Glomerular visceral epithelial cell (primary cell): ENCODE measurements around the gene MTHFD1L.
A peak's percentile ranks its signal among the peaks of the same experiment; 100 is the strongest.

Source experiments
- DNase-seq: peaks from one replicate; pipeline ENCODE4 v3.0.0-alpha.2; 2016; ENCODE audit errors: extremely low spot score

MTHFD1L gene

DNA sequence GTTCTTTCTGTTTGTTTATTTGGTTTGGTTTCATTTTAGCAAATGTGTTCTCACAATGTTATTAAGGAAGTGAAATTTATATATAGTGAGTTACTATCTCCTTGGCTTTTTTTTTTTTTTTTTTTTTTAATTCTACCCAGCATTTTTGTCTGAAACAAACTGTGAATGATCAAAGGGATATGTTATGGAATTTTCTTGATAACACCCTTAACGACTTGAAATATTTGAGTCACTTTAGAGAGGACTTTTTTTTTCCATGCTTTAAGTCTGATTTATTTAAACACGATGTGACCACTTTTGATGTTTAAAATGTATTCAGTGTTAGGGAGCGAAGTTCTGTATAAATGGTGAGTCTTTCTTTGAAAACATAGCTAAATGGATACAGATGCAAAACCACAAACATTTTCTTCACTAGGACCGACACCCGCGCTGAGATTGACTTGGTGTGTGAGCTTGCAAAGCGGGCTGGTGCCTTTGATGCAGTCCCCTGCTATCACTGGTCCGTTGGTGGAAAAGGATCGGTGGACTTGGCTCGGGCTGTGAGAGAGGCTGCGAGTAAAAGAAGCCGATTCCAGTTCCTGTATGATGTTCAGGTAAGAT, 149.7 kb downstream of the MTHFD1L start:
- no peak for DNase-seq

- DNase-seq, result no peak
Measured at GRCh38 chr6:151016107-151016506, 150.6 kb downstream of the MTHFD1L start.

DNA sequence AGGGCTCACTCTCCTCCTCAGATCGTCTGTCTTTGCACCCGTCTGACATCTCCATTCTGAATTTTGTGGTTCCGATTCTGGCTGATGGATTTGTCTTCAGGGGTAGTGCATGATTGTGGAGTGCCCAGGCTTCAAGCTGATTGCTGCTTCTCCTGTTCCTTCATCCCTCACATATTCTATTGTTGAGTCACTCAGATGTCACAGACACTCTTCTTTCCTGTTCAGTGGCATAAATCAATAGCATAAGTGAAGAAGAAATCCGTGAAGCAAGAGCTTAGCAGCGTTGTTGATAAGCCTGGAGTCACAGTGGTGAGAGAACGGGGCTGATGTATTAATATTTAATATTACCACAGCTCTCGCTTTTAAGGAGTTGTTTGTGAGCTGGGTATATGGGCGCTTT, 152.5 kb downstream of the MTHFD1L start:
- peak; percentile 54 for DNase-seq

GRCh38 chr6:151018911-151019782, 153.6 kb downstream of the MTHFD1L start:
- no peak for DNase-seq

DNA sequence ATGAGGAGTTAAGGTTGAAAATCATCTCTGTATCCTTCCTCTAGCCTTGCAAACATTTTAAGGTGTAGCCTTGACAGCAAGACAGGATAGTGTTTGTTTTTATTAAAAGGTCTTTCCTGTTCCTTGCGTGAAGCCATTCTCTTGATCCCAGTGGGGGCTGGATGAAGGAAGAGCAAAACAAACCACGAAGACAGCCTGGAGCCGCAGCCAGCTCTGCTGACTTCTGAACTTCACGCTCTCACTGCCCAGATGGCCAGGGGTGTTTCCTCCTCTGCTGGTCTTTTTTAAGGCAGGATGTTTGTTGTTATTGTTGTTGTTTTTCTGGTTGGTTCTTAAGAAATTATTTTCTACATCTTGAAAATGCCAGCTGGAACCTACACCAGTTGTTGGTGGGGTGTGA, 156.4 kb downstream of the MTHFD1L start:
- no peak for DNase-seq

DNA sequence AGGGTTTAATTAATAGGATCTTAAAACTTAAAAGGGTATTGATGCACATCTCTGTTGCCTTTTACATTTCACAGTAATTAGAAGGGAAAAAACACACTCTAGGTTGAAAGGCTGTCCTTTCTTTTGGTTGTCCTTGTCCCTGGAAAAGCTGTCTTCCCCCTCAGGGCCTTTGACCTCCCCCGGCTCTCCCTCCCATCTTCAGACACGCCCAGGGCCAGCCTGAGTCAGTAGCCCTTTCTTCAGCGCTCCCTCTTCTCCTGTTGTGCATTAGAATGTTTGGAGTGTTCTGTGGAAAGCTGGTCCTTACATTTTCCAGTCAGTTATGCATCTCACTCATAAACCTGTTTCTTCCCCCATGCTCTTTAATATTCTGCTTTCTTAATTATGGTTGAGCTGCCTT, 157.0 kb downstream of the MTHFD1L start:
- DNase-seq, result no peak

GRCh38 chr6:151023342-151023741, 157.8 kb downstream of the MTHFD1L start:
- no peak for DNase-seq

DNA sequence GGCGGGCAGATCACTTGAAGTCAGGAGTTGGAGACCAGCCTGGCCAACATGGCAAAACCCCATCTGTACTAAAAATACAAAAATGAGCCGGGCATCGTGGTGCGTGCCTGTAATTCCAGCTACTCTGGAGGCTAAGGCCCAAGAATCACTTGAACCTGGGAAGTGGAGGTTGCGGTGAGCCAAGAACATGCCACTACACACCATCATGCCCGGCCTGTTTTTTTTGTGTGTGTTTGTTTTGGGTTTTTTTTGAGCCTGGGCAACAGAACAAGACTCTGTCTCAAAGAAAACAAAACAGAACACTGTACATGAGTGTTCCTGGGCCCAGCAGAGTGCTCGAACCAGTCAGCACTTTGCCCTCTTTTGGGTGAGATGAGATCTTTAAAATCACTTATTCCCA, 159.1 kb downstream of the MTHFD1L start:
- DNase-seq, result no peak

DNA sequence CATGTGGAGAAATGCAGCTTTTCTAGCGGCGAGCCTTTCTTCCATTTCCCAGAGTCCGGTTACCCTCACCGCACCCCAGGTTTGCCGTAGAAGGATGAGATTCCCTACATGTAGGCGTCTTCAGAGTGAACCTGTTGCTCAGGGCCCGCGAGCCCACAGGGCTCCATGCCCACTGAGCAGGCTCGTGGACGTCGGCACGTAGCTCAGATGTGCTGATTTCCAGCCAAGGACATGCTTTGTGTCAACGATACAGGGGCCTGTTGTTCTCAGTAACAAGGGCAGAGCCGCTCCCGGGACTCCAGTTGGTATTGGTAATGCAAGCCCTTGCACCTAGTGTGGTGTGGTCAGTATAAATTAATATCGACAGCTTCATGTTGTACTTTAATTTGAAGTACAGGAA, 159.6 kb downstream of the MTHFD1L start:
- no peak for DNase-seq

GRCh38 chr6:151026041-151026663, 160.7 kb downstream of the MTHFD1L start:
- DNase-seq, result no peak

DNA sequence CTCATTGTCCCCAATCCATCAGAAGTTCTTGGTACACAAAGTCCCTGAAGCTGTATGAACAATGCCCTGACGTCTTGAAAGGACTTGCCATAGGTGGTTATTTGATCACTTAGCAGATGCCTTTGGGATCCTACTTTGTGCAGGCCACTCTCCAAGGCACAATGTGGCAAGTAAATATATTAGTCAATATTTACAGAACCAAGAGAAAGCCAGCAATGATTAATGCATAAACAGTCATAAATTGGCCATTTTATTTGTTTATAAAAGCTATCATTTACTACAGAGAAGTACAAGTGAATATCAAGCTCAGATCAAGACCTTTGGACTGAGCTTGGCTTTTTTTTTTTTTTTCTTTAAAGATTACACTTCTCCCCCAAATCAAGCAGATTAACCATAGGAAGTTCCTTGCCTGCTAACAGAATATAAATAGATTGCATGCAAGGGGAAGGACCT, 161.8 kb downstream of the MTHFD1L start:
- DNase-seq, result no peak

- no peak for DNase-seq
Measured at GRCh38 chr6:151027936-151028838, 162.7 kb downstream of the MTHFD1L start.

DNA sequence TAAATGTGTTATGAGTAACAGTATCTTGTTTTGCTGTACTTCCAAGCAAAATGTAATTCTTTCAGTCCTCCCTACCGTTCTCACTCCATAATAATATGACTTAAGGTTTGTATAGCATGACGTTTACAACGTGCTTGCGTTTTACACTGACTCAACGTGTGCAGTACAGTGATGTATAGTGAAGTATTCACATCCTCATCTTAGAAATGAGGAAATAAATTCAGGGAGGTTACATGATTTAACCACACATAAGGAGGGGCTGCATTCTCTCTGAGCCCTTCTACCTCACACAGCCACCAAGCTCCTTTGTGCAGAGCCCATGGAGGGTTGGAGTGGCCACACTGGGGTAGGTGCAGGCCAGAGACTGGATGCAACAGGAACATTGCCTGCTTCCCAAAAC, 164.5 kb downstream of the MTHFD1L start:
- DNase-seq, result no peak

GRCh38 chr6:151032034-151032433, 166.5 kb downstream of the MTHFD1L start:
- DNase-seq, result no peak

GRCh38 chr6:151034825-151035781, 169.6 kb downstream of the MTHFD1L start:
- DNase-seq, result peak; percentile 49

DNA sequence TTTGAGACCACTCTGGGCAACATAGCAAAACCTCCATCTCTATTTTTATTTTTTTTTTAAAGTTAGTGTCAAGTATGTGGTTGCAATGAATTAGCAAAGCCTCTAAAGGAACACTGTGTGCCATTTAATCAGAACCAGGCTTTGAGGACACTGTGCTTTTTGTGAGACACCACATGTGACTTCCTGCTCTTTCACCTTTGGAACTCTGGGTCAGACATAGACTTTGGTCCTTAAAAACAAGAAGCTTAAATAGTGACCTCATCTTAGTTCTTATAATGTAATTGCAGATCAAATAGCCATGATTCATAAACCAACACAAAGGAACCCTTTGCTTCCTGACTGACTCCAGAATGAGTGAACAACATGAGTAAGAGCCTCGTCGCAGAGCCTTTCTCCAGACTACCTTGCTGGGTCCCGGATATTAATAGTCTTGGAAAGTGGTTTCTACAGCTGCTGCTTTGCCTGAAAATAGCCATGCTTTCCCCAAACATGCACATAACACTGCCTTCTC, 170.8 kb downstream of the MTHFD1L start:
- DNase-seq, result peak; percentile 92

- peak; percentile 93 for DNase-seq
Measured at GRCh38 chr6:151036869-151037680, 171.6 kb downstream of the MTHFD1L start.

DNA sequence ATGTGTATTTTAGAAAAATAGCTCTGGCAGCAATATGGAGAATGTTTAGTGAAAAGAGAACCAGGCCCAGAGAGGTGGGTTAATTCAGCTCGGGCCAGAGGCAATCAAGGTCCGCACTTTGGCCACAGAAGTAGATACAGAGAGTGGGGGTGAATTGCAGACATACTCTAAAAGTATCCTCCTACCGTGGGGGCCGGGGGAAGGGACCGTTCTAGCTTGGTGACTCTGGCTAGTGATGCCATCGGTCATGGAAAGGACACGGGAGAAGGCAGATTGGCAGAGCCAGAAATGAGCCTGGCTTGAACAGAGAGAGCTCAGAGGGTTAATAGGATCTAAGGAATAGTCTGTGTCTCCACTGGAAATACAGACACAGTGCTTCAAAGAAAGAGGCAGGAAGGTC, 173.1 kb downstream of the MTHFD1L start:
- DNase-seq, result no peak

DNA sequence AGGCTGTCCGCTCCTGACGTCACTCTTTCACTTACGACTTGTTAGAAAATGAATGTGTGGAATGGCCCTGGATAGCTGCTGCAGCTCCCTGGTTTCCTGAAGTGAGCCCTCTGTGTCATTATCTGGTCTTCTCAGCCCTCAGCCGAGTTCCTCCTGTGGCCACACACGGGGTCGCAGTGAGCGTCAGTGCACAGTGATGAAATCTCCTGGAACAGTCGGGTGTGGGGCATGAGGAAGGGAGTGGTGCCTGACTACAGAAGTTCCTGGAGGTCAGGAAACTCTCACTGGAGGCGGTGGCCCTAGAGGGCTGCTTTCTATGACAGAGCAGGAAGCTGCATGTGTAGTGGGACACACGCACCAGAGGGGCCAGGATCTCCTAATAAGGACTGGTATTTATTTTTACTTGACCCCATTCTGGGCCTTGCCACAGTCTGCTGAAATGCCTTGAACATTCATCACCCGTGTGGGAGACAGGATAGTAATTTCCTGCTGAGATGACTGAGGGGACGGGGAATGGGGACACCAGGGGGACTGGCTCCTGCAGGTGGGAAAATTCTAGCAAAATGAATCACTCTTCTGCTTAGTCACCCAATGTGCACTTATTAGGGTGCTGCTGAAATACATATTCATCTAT, 175.5 kb downstream of the MTHFD1L start:
- DNase-seq, result peak; percentile 98
